GM12878 (cell line): ENCODE measurements around the gene FAM222B. TPM values are rescaled to one million over a fixed set of nuclear protein-coding genes. Genes with fewer than 3 reads are reported as not detected.

Experiments
- CEBPB ChIP-seq, 2 experiments: fragments of 150-350 bp in 1 of 2; IDR thresholded peaks; 2 replicates each; pipeline ENCODE4 v1.6.1; 2012 to 2014; ENCODE audit warnings: low read depth in 2 of 2, low read length in 2 of 2, borderline replicate concordance in 1 of 2, inconsistent platforms in 1 of 2
- CREM ChIP-seq: IDR thresholded peaks from 2 replicates; pipeline ENCODE4 v1.6.1; 2014; ENCODE audit warnings: antibody characterized with exemption, low read depth
- E2F4 ChIP-seq: IDR thresholded peaks from 2 replicates; pipeline ENCODE4 v1.6.1; 2012; ENCODE audit warnings: low read depth, low read length, improper control_type of control experiment
- FOS ChIP-seq: IDR thresholded peaks from 3 replicates; pipeline ENCODE4 v1.6.1; 2011; ENCODE audit warnings: borderline replicate concordance; ENCODE audit not compliant: insufficient read length; ENCODE audit errors: extremely low read depth
- MTA2 ChIP-seq: fragments of 450-650 bp; IDR thresholded peaks from 2 replicates; pipeline ENCODE4 v1.6.1; 2016; ENCODE audit warnings: low read depth, mild to moderate bottlenecking, moderate library complexity
- NFYA ChIP-seq: IDR thresholded peaks from 2 replicates; pipeline ENCODE4 v1.6.1; 2011; ENCODE audit warnings: low read depth, mild to moderate bottlenecking, low read length, improper control_type of control experiment, borderline replicate concordance
- TARDBP ChIP-seq: IDR thresholded peaks from 2 replicates; pipeline ENCODE4 v1.6.1; 2016; ENCODE audit warnings: borderline replicate concordance
- TCF3 ChIP-seq: IDR thresholded peaks from 2 replicates; pipeline ENCODE4 v1.6.1; 2012; ENCODE audit warnings: low read depth, mild to moderate bottlenecking, low read length, borderline replicate concordance; ENCODE audit not compliant: insufficient read depth
- polyA plus RNA-seq, 11 experiments: library from polyadenylated mRNA; depleted of rRNA in 4 of 11; unstranded in 6 of 11; stranded (reverse) in 5 of 11; fragments of >200 nt; fragmentation: Nextera tagmentation in 4 of 11; fragmentation: Illumina TruSeq in 1 of 11; extraction: Ambion mirVana in 4 of 11; extraction: Trizol in 1 of 11; gene quantifications; 1 replicate in 1 of 11; 2 replicates in 10 of 11; pipeline versions ENCODE4 v1.2.1 to v1.2.3, GENCODE V29; 2011 to 2016; ENCODE audit warnings: inconsistent platforms in 2 of 11, missing spikeins in 2 of 11, low read depth in 1 of 11
- total RNA-seq, 4 experiments: library from RNA; depleted of rRNA in 3 of 4; stranded (reverse); fragments of >200 nt in 3 of 4; fragmentation: Illumina TruSeq in 1 of 4; extraction: Trizol in 1 of 4; gene quantifications; 2 replicates each; pipeline versions ENCODE4 v1.2.1 to v1.2.3, GENCODE V29; 2013 to 2021
- TF ChIP-seq, protein P1 (sequence below): fragments of 450-650 bp; conservative IDR thresholded peaks from 2 replicates; pipeline ENCODE4 v1.6.1; 2017; ENCODE audit warnings: mild to moderate bottlenecking, moderate library complexity
- TF ChIP-seq, protein P2 (sequence below): fragments of 450-650 bp; IDR thresholded peaks from 2 replicates; pipeline ENCODE4 v1.6.1; 2016; ENCODE audit warnings: mild to moderate bottlenecking
- TF ChIP-seq, protein P3 (sequence below): fragments of 450-650 bp; IDR thresholded peaks from 2 replicates; pipeline ENCODE4 v1.6.1; 2017; ENCODE audit warnings: mild to moderate bottlenecking, moderate library complexity

The FAM222B gene
- total and polyA plus RNA-seq, 10 of the 15 experiments (the other 5 are each of a cell fraction or from before 2014, with no cell fraction given), result 2.8 to 18.3 (median 6.4) TPM

DNA sequence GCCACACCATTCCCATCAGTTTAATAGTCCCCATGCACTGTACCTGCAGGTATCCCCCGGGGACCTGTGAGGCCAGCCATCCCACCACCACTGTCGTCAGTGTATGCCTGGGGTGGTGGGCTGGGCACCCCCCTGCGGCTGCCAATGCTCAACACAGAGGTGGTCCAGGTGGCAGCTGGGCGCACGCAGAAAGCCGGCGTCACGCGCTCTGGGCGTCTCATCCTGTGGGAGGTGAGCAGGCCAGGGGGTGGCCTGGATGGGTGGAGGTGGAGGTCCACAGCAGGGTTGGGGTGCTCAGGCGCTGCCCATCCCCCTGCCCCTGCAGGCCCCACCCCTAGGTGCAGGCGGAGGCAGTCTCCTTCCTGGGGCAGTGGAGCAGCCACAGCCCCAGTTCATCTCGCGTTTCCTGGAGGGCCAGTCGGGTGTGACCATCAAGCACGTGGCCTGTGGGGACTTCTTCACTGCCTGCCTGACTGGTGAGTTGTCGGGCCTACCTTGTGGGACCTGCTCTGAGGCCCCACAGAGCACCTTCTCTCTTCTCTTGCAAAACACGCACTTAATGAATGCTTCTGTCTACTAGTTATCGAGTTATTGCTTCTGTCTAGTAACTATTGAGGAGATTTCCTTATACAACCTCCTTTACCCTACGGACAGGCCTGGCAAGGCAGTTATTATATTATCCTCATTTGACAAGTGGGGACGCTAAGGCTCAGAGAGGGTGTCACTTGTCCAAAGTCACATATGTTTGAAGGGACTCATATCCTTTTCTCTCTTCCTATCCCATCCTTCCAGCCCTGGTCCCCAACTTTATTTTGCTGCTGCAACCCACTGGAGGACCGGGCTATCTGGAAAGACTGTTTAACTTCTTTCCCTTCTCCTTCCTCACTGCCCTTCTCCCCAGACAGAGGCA is 104.6 kb downstream of the FAM222B start (continued):
- TF ChIP-seq, protein P1, sequence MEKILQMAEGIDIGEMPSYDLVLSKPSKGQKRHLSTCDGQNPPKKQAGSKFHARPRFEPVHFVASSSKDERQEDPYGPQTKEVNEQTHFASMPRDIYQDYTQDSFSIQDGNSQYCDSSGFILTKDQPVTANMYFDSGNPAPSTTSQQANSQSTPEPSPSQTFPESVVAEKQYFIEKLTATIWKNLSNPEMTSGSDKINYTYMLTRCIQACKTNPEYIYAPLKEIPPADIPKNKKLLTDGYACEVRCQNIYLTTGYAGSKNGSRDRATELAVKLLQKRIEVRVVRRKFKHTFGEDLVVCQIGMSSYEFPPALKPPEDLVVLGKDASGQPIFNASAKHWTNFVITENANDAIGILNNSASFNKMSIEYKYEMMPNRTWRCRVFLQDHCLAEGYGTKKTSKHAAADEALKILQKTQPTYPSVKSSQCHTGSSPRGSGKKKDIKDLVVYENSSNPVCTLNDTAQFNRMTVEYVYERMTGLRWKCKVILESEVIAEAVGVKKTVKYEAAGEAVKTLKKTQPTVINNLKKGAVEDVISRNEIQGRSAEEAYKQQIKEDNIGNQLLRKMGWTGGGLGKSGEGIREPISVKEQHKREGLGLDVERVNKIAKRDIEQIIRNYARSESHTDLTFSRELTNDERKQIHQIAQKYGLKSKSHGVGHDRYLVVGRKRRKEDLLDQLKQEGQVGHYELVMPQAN, result no peak; the same call in 1 of the 2 replicates
- TF ChIP-seq TCF3 (peak; percentile 46; the same call in 1 of the 2 replicates), CREM (no peak), FOS (no peak), E2F4 (no peak), MTA2 (peak; percentile 15; the same call in 1 of the 2 replicates), CEBPB (IDR thresholded peaks at IDR 0.05; ENCODE audit: borderline replicate concordance in 1 of 2, low read depth in 2 of 2, low read length in 2 of 2) (no peak), TARDBP (no peak), NFYA (no peak)
- TF ChIP-seq, protein P2, sequence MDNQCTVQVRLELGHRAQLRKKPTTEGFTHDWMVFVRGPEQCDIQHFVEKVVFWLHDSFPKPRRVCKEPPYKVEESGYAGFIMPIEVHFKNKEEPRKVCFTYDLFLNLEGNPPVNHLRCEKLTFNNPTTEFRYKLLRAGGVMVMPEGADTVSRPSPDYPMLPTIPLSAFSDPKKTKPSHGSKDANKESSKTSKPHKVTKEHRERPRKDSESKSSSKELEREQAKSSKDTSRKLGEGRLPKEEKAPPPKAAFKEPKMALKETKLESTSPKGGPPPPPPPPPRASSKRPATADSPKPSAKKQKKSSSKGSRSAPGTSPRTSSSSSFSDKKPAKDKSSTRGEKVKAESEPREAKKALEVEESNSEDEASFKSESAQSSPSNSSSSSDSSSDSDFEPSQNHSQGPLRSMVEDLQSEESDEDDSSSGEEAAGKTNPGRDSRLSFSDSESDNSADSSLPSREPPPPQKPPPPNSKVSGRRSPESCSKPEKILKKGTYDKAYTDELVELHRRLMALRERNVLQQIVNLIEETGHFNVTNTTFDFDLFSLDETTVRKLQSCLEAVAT, result peak; percentile 61
- TF ChIP-seq, protein P3, sequence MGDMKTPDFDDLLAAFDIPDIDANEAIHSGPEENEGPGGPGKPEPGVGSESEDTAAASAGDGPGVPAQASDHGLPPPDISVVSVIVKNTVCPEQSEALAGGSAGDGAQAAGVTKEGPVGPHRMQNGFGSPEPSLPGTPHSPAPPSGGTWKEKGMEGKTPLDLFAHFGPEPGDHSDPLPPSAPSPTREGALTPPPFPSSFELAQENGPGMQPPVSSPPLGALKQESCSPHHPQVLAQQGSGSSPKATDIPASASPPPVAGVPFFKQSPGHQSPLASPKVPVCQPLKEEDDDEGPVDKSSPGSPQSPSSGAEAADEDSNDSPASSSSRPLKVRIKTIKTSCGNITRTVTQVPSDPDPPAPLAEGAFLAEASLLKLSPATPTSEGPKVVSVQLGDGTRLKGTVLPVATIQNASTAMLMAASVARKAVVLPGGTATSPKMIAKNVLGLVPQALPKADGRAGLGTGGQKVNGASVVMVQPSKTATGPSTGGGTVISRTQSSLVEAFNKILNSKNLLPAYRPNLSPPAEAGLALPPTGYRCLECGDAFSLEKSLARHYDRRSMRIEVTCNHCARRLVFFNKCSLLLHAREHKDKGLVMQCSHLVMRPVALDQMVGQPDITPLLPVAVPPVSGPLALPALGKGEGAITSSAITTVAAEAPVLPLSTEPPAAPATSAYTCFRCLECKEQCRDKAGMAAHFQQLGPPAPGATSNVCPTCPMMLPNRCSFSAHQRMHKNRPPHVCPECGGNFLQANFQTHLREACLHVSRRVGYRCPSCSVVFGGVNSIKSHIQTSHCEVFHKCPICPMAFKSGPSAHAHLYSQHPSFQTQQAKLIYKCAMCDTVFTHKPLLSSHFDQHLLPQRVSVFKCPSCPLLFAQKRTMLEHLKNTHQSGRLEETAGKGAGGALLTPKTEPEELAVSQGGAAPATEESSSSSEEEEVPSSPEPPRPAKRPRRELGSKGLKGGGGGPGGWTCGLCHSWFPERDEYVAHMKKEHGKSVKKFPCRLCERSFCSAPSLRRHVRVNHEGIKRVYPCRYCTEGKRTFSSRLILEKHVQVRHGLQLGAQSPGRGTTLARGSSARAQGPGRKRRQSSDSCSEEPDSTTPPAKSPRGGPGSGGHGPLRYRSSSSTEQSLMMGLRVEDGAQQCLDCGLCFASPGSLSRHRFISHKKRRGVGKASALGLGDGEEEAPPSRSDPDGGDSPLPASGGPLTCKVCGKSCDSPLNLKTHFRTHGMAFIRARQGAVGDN, result peak; percentile 99
